Bone marrow (tissue), 2 donors: ENCODE data around the gene NSUN6.
"Not testable (repeated sequence)": the region's sequence is repeated elsewhere in the genome, so short reads cannot be mapped to it uniquely, and the experiment has no call there.

Experiments
- DNase-seq, 2 donors: peaks; one replicate each; lab custom pipeline; 2025; lab: John Stamatoyannopoulos, UW

The NSUN6 gene

DNA sequence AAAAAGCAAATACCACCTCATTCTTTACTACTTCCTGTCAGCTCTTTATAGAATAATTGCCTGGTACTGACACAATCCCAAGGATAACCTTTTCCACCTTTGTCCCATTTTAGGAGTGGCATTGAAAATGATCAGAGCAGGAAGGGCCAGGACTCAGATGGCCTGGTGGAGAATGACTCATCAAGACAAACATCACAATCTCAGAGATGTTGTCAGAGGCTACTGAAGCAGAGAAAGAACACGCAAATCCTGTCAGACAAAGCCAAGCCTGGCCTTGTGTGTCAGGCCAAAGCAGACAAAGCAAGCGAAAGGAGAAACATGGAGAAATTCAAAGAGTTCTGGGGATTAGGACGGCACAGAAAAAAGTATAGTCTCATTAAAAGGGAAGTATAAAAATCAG lies 40.9 kb downstream of the NSUN6 start:
- DNase-seq, result no peak

DNA sequence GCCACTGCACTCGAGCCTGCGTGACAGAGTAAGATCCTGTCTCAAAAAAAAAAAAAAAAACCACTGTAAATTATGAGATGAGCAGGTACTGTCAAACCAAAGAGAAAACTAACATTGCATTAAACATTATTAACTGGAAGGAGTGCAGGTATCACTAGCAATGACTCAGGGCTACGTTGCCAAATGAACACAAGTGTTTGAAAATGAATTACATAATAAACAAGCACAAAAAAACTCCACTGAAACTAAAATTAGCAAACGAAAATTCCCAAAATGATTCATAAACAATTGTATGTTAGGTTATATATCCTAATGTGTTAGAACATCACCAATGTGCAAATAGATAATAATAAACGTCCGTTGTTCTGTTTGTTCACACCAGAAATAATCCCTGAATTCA lies 42.8 kb downstream of the NSUN6 start:
- no peak for DNase-seq

DNA sequence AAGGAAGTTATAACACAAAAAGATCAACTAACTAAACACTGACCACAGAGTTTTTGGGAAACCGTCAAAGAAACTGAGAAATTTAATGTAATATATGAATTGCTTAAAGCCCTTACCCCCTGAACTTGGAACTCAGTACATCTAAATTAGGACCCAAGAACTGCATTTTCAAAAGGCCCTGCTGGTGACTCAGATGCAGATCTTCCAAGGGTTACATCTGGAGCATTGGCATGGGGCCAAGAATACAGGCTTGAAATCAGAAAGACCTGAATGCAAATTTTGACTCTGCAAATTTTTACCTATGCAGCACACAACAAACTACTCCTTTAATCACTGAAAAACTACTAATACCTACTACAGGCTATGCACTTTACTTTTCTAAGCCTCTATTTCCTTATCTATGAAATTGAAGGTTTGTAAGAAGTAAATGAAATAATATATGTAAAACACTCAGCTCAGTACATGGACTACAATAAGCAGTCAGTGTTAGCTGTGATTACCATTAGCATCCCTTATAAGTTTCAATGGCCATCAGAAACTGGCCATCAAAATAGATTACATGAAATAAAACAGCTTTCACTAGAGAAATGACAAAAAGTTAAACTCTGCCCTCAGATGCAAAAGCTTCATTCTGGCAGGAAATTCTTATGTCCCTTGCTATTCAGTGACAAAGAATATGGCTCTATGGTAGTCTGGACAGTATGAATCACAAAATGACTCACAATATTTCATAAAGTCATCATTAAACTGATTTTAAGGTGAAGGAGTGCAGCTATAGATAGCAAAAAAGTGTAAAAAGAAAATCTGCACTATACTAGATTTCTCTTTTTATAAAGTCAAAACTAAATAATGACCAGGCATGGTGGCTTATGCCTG lies 43.6 kb downstream of the NSUN6 start:
- DNase-seq, result no peak

DNA sequence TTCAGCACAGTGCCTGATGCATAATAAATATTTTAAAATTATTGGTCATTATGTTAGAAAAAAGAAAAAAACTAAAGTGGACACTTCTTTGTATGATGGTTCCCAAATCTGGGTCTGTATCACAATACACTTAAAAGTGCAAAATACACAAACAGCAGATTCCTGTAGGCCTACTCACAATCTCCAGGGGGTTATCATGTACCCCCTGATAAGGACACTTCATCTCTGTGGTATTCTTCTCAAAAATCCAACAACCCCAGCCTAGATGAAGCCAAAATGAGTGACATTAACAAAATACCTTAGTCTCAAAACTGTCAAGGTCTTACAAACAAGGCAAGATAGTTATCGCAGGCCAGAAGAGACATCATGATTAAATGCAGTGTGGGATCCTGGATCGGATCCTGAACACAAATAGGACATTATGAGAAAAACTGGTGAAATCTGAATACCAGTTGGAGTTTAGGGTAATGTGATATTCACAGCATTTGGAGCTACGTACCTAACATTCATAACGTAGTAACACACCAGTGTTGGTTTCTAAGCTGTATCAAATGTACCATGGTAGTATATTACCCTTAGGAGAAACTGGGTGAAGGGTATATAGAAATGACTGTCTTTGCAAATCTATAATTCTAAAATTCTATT lies 45.2 kb downstream of the NSUN6 start:
- no peak for DNase-seq

DNA sequence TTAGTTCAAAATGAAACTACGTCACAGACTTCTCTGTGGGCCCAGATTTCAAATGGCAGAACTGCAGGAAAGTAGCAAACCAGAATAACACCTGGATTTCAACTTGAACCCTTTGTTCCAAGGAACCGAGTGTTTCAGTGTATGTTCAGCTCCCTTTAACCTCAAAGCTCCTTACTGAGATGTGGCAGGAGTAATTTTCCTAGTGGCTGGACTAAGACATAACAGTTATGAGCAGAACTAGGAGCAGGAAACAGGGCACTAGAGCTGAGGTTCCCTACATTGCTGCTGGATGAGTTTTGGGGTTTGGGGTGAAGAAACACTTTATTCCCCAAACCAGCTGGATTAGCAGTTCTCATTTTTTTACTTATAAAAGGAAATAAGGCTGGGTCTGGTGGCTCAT lies 50.1 kb downstream of the NSUN6 start:
- DNase-seq, result no peak

DNA sequence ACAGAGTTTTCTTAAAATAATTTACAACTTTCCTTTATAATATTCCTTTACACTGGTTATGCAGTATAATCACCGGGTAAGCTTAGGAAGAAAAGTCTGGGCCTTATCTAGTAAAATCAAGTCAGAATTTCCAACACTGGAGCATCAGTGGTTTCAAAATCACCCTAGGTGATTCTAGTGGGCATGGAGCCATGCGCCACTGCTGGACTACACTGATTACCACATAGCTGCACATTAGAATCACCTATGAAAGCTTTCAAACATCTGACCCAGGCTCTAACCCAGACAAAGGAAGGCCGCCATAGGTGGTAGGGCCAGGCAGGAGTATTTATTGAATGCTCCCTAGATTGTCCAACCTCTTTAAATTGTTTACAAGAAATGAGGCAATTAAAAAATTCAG lies 52.0 kb downstream of the NSUN6 start:
- no peak for DNase-seq

DNA sequence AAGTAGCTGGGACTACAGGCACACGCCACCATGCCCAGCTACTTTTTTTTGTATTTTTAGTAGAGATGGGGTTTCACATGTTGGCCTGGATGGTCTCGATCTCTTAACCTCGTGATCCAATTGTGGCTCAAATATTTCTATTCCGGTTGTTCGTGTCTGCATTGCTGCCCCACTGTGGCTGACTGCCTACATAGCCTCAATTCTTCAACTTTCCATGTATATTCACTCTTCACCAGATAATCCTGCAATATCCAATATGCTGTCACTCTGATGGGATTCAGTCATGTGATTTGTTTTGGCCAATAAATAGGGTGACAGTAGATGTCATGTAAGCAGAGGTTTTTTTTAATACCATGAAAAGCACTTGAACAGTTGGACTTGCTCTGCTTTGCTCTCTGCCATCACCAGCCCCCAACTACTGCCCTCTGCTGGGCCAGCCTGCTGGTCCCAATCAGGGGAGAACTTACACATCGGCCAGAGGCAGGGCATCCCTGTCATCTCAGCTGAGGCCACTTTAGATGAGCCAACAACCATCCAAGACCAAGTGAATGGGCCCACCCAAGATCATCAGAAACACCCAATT lies 56.7 kb downstream of the NSUN6 start:
- no peak for DNase-seq

DNA sequence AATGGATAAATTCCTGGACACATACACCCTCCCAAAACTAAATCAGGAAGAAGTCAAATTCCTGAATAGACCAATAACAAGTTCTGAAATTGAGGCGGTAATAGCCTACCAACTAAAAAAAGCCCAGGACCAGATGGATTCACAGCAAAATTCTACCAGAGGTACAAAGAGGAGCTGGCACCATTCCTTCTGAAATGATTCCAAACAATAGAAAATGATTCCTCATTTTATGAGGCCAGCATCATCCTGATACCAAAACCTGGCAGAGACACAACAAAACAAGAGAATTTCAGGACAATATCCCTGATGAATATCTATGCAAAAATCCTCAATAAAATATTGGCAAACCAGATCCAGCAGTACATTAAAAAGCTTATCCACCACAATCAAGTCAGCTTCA lies 60.2 kb downstream of the NSUN6 start:
- not testable (repeated sequence) for DNase-seq

DNA sequence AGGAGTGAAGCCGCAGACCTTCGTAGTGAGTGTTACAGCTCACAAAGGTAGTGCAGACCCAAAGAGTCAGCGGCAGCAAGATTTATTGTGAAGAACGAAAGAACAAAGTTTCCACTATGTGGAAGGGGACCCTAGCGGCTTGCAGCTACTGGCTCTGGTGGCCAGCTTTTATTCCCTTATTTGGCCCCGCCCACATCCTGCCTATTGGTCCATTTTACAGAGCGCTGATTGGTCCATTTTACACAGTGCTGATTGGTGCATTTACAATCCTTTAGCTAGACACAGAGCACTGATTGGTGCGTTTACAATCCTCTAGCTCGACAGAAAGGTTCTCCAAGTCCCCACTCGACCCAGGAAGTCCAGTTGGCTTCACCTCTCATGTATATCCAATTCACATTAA lies 64.8 kb downstream of the NSUN6 start:
- not testable (repeated sequence) for DNase-seq

DNA sequence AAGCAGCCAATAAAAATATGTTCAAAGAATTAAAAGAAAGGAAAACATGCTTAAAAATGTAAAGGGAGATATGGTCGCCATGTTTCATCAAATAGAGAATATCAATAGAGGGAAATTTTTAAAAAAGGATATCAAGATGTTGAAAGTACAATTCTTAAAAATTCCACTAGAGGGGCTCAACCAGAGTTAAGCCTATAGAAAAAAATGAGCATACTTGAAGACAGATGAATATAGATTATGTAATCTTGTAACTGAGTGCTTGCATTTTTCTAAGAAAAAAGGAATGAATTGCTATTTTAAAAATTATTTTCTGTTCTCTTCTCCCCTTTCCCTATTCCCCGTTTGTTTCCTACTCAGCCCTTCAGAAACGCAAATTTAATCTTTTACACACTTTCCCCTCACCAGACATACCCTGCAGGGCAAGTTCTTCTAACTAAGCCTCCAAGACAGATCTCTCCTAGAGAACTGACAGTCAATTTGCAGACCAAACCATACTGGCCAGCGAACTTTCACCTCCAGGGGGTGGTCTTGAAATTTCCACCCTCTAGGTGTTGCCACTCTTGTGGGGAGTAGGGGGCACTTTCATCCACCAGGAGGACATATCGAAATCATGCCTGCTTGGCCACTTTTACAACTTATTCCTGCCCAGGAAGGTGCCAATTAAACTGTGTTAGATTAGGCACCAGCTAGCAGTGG lies 67.7 kb downstream of the NSUN6 start:
- peak in 1 of 2 donors; percentile 8 for DNase-seq

DNA sequence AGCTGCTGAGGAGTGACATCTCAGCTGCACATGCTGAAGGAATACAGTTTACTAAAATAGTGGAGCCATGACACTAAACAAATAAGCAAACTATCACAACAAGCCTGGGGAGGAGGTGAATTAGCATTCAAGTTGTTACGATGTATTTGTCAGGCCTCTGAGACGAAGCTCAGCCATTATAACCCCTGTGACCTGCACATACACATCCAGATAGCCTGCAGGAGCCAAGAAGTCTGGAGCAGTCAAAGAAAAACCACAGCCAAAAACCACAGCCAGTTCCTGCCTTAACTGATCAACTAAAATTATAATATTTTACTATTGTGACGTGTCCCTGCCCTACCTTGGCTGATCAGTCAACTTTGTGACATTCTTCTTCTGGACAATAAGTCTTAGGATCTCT lies 68.6 kb downstream of the NSUN6 start:
- DNase-seq, result no peak

DNA sequence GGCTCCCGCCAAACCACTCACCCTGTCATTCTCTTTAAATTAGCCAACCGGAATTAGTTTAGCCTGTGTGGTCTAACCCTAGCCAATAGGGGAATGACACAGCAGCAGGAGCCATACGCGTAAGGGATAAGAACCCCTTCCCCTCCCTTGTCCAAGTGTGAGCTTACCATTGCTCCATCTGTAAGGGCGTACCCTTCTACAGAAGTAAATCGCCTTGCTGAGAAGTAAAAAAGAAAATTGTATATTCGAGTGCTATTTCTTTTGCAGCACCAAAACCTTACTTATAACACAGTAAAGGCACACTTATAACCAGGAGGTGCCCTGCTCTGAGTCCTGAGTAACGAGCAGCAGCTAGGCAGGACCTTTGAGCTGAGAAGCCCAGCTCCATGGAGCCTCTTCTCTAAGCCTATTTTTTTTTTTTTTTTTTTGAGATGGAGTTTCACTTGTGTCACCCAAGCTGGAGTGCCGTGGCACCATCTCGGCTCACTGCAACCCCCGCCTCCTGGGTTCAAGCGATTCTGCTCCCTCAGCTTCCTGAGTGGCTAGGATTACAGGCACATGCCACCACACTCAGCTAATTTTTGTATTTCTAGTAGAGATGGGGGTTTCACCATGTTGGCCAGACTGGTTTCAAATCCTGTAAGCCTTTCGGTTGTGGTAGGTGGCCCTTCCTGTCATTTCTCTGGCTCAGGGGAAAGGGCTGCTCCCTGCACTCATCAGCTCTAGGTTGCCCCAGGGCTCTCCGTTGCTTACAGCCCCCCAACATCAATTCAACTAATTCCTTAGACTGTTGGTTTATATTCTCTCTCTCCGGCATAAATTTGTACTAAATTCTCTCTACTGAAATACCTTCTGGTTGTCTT lies 73.3 kb downstream of the NSUN6 start:
- DNase-seq, result no peak

DNA sequence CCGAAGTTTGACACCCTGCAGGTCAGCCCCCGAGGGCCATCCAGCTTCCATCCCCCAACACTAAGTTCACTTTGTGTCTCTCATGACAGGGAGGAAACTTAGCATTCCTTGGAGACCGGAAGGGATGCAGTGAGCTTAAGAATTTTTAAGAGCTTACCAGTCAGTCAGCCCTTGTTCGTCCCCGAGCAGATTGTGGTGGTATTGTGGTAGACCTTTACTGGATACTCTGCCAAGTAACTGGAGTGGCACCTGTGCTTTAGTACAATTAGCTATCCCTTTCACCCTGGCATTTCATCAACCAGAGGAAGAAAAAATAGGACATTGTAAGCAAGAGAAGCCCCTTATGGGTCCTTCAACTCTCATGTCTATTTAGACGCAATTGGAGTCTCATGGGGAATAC lies 74.8 kb downstream of the NSUN6 start:
- DNase-seq, result no peak

DNA sequence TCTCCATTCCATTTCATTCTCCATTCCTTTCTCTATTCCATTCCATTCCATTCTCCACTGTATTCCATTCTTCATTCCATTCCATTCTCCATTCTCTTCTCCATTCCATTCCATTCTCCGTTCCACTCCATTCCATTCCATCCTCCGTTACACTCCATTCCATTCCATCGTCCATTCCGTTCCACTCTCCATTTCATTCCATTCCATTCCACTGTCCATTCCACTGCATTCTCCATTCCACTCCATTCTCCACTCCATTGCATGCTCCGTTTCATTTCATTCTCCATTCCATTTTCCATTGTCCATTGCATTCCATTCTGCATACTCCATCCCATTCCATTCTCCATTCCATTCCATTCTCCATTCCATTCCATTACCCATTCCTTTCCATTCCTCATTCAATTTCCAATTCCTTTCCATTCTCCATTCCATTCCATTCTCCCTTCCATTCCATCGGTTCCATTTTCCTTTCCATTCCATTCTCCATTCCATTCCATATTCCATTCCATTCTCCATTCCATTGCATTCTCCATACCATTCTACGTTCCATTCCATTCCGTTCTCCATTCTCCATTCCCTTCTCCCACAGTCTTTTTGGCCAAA lies 78.3 kb downstream of the NSUN6 start:
- no peak for DNase-seq

DNA sequence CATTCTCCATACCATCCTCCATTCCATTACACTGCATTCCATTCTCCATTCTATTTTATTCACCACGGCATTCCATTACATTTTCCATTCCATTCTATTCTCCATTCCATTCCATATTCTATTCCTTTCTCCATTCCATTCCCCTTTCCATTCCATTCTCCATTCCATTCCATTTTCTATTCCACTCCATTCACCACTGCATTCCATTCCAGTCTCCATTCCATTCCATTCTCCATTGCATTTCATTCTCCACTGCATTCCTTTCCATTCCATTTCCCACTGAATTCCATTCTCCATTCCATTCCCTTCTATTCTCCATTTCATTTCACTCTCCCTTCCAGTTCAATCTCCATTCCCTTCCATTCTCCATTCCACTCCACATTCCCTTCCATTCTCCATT lies 79.6 kb downstream of the NSUN6 start:
- no peak for DNase-seq

DNA sequence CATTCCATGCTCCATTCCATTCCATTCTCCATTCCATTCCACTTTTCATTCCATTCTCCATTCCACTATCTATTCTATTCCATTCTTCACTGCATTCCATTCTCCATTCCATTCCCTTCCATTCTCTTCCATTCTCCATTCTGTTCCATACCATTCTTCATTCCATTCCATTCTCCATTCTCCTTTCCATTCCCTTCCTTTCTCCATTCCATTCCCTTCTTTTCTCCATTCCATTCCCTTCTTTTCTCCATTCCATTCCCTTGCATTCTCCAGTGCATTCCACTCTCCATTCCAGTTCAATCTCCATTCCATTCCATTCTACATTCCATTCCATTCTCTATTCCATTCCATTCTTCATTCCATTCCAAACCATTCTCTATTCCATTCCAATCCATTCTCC lies 80.3 kb downstream of the NSUN6 start:
- DNase-seq, result no peak

DNA sequence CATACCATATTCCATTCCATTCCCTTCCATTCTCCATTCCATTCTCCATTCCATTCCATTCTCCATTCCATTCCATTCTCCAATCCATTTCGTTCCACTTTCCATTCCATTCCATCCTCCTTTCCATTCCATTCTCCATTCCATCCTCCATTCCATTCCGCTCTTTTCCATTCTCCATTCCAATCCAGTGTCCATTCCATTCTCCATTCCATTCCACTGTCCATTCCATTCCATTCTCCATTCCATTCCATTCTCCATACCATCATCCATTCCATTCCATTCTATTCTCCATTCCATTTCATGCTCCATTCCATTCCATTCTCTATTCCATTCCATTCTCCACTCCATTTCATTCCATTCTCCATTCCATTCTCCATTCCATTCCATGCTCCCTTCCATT lies 81.0 kb downstream of the NSUN6 start:
- DNase-seq, result not testable (repeated sequence)

DNA sequence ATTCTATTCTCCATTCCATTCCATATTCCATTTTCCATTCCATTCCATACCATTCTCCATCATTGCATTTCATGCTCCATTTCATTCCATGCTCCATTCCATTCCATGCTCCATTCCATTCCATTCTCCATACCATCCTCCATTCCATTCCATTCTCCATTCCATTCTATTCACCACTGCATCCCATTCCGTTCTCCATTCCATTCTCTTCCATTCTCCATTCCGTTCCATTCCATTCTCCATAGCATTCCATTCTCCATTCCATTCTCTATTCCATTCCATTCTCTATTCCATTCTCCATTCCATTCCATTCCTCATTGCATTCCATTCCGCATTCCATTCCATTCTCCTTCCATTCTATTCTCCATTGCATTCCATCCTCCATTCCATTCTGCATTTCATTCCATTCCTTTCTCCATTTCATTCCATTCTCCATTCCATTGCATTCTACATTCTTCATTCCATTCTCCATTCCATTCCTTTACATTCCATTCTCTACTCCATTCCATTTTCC lies 84.0 kb downstream of the NSUN6 start:
- no peak for DNase-seq

DNA sequence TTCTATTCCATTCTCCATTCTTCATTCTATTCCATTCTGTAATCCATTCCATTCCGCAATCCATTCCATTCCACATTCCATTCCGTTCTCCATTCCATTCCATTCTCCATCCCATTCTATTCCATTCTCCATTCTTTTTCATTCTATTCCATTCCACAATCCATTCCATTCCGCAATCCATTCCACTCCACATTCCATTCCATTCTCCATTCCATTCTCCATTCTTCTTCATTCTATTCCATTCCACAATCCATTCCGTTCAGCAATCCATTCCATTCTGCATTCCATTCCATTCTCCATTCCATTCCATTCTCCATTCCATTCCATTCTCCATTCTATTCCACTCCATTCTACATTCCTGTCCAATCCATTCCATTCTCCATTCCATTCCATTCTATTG lies 85.2 kb downstream of the NSUN6 start:
- no peak for DNase-seq

DNA sequence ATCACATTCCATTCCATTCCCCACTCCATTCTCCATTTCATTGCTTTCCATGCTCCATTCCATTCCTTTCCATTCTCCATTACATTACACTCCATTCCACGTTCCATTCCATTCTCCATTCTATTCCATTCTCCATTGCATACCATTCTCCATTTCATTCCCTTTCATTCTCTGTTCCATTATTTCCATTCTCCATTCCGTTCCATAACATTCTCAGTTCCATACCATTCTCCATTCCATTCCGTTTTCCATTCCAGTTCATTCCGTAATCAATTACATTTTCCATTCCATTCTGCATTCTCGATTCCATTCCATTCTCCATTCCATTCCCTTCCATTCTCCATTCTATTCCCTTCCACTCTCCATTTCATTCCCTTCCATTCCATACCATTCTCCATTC lies 86.4 kb downstream of the NSUN6 start:
- DNase-seq, result no peak
